ENCODE measurements around the gene ZNF286A.

Gene ZNF286A

GRCh38 chr17:15659236-15659635 lies 40.3 kb upstream of the ZNF286A start:
- no peak for TF ChIP-seq ZBTB7A (IDR thresholded peaks at IDR 0.05; ENCODE audit: low read depth)
- no peak for TF ChIP-seq TAF1 (IDR thresholded peaks at IDR 0.05; ENCODE audit: low read depth)

GRCh38 chr17:15659663-15660062 lies 39.9 kb upstream of the ZNF286A start:
- peak; percentile 84; the same call in 1 of the 2 replicates for TF ChIP-seq FOXM1 (IDR thresholded peaks at IDR 0.05; ENCODE audit: borderline replicate concordance, low read depth)
- peak; percentile 73 for TF ChIP-seq YY1 (IDR thresholded peaks at IDR 0.05; ENCODE audit: low read depth)
- peak; percentile 58 for TF ChIP-seq CEBPB (IDR thresholded peaks at IDR 0.05)
- peak; percentile 28; the same call in 1 of the 2 replicates for TF ChIP-seq USF1 (IDR thresholded peaks at IDR 0.05)
- peak; percentile 34; the same call in 1 of the 2 replicates for TF ChIP-seq TAF1 (IDR thresholded peaks at IDR 0.05; ENCODE audit: low read depth)
- peak; percentile 98 for TF ChIP-seq NFIC (IDR thresholded peaks at IDR 0.05)
- TF ChIP-seq RAD21 (IDR thresholded peaks at IDR 0.05; ENCODE audit: low read depth) = peak; percentile 34; the same call in 1 of the 2 replicates
- TF ChIP-seq, protein P1, sequence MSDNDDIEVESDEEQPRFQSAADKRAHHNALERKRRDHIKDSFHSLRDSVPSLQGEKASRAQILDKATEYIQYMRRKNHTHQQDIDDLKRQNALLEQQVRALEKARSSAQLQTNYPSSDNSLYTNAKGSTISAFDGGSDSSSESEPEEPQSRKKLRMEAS (IDR thresholded peaks at IDR 0.05) = peak; percentile 79
- peak; percentile 94 for TF ChIP-seq EP300 (IDR thresholded peaks at IDR 0.05; ENCODE audit: borderline replicate concordance)
- TF ChIP-seq EGR1 (IDR thresholded peaks at IDR 0.05) = no peak
- TF ChIP-seq CREB1 (IDR thresholded peaks at IDR 0.05; ENCODE audit: low read depth) = no peak
- no peak; the same call in 1 of the 2 replicates for TF ChIP-seq ZBTB7A (IDR thresholded peaks at IDR 0.05; ENCODE audit: low read depth)
- TF ChIP-seq TEAD4 (IDR thresholded peaks at IDR 0.05) = peak; percentile 100
- TF ChIP-seq REST (IDR thresholded peaks at IDR 0.05; ENCODE audit: low read depth) = peak; percentile 42; the same call in 1 of the 2 replicates
- peak; percentile 98 for TF ChIP-seq TCF12 (IDR thresholded peaks at IDR 0.05; ENCODE audit: low read depth)

DNA sequence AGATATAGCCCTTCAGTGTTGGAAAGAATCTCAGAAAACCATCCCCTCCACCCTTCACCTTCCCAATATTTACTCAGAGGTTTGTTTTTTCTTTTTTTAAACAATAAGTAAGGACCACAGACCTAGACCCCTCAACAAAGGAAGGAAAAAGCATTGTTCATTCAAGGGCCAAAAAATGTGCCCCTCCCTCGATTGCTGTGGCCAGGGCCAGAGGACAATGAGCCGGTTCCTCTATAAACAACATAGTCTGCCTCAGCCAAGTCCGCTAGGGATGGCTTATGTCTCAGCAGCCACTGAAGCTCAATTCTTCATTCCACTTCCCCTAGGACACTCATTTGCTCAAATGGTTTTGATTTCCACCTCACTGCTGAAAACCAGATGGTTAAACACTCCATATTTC lies 39.5 kb upstream of the ZNF286A start:
- TF ChIP-seq EGR1 (IDR thresholded peaks at IDR 0.05) = no peak
- TF ChIP-seq TAF1 (IDR thresholded peaks at IDR 0.05; ENCODE audit: low read depth) = 0 out of 2 replicates have a peak, but pooled peaks have one; percentile 1

- TF ChIP-seq NFIC (IDR thresholded peaks at IDR 0.05) (no peak), USF1 (IDR thresholded peaks at IDR 0.05) (no peak), REST (IDR thresholded peaks at IDR 0.05; ENCODE audit: low read depth) (no peak), CREB1 (IDR thresholded peaks at IDR 0.05; ENCODE audit: low read depth) (no peak), EGR1 (IDR thresholded peaks at IDR 0.05) (no peak)
These were observed 36.9 kb upstream of the ZNF286A start for GRCh38 chr17:15662681-15663080.

DNA sequence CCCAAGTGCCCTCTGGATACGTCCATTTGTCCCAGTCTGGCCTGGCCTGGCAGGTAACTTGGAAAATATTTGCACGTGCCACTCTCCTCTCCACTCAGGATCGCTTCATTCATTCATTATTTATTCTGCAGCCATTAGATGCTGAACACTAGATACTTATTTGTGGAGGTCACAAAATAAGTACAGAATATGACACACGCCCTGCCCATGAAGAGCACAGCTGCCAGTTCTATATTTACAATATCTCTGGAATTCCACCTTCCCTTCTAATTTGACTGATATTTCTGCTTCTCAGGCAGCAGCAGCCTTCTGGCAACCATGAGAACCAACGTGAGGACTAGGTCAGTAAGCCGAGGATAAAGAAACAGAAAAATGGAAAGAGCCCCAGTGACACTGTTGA lies 36.4 kb upstream of the ZNF286A start:
- TF ChIP-seq, protein P1 (IDR thresholded peaks at IDR 0.05) = no peak
- no peak for TF ChIP-seq CEBPB (IDR thresholded peaks at IDR 0.05)
- no peak for TF ChIP-seq CREB1 (IDR thresholded peaks at IDR 0.05; ENCODE audit: low read depth)
- no peak for TF ChIP-seq YY1 (IDR thresholded peaks at IDR 0.05; ENCODE audit: low read depth)
- TF ChIP-seq EP300 (IDR thresholded peaks at IDR 0.05; ENCODE audit: borderline replicate concordance) = no peak
- TF ChIP-seq NFIC (IDR thresholded peaks at IDR 0.05) = no peak
- TF ChIP-seq USF1 (IDR thresholded peaks at IDR 0.05) = no peak
- TF ChIP-seq REST (IDR thresholded peaks at IDR 0.05; ENCODE audit: low read depth) = no peak
- TF ChIP-seq TCF12 (IDR thresholded peaks at IDR 0.05; ENCODE audit: low read depth) = no peak
- TF ChIP-seq TEAD4 (IDR thresholded peaks at IDR 0.05) = no peak
- TF ChIP-seq ZBTB7A (IDR thresholded peaks at IDR 0.05; ENCODE audit: low read depth) = no peak
- no peak for TF ChIP-seq RAD21 (IDR thresholded peaks at IDR 0.05; ENCODE audit: low read depth)
- TF ChIP-seq FOXM1 (IDR thresholded peaks at IDR 0.05; ENCODE audit: borderline replicate concordance, low read depth) = no peak
- no peak for TF ChIP-seq EGR1 (IDR thresholded peaks at IDR 0.05)
- TF ChIP-seq TAF1 (IDR thresholded peaks at IDR 0.05; ENCODE audit: low read depth) = no peak

Data from Ishikawa (cell line).